ENCODE data around the gene DNAH10. TPM values are rescaled to one million over a fixed set of nuclear protein-coding genes. Genes with fewer than 3 reads are reported as not detected.

DNAH10 gene
- total and polyA plus RNA-seq, 2 of the 13 experiments (the other 11 are each of a cell fraction or from before 2014, with no cell fraction given): 0.01 to 0.02 TPM

GRCh38 chr12:123914726-123915333 lies 152.7 kb downstream of the DNAH10 start:
- H3K27ac ChIP-seq (ENCODE audit: extremely low read length, insufficient read depth, low read length): no peak overlapping the region
- no peak overlapping the region for H3K4me2 ChIP-seq (ENCODE audit: low read depth, low read length)
- peaks cover 0 to 21% of the 10 kb centered on the region in 2 experiments; a peak in 2 of 5 replicates for H3K27me3 ChIP-seq (ENCODE audit: control insufficient read depth in 1 of 2, insufficient read depth in 2 of 2, low read length in 2 of 2)
- intact Hi-C loops (cut with micrococcal nuclease; ENCODE audit: unreplicated experiment) (no loop called here), in situ Hi-C loops (cut with HindIII; ENCODE audit: extremely low pct_ligation_motif_present, low pct_unique_long_range_greater_than_20kb) (no loop called here)
- H2AFZ ChIP-seq (ENCODE audit: low read length): no peak overlapping the region
- H3K79me2 ChIP-seq (ENCODE audit: insufficient read depth, low read length): no peaks in the 10 kb centered on the region
- H3K36me3 ChIP-seq (replicated peaks in 1 of 2; ENCODE audit: control insufficient read depth in 1 of 2, insufficient read depth in 2 of 2, low read length in 2 of 2): no peaks in the 10 kb centered on the region
- no peak overlapping the region for H3K9ac ChIP-seq (ENCODE audit: insufficient read depth, low read depth, low read length)
- H3K4me1 ChIP-seq (ENCODE audit: insufficient read depth, low read length): no peaks in the 10 kb centered on the region
- H3K9me3 ChIP-seq (ENCODE audit: low read length): no peaks in the 10 kb centered on the region
- no peak for ATAC-seq
- H3K4me3 ChIP-seq (replicated peaks in 1 of 3; ENCODE audit: insufficient read depth in 1 of 3, low read depth in 2 of 3, low read length in 3 of 3): no peak overlapping the region
- ChIA-PET POLR2A (no interaction called here), CTCF (ENCODE audit: low intra/inter-chr PET ratio, low total read pairs) (no interaction called here)
- WGBS (ENCODE audit: low lambda C conversion rate): 42% methylated on average over 14 of the region's 20 CpGs
- no peak for FAIRE-seq
- TF ChIP-seq XBP1 (CRISPR knock-in tag; IDR thresholded peaks at IDR 0.05): no peak
- no peak for TF ChIP-seq HMG20B (CRISPR knock-in tag; conservative IDR thresholded peaks at IDR 0.05)
- no peak for TF ChIP-seq DNMT3B (CRISPR knock-in tag; conservative IDR thresholded peaks at IDR 0.05)
- TF ChIP-seq KLF9 (CRISPR knock-in tag; IDR thresholded peaks at IDR 0.05; ENCODE audit: low read depth): no peak
- TF ChIP-seq EHMT2 (IDR thresholded peaks at IDR 0.05; ENCODE audit: borderline replicate concordance, low read depth, low read length): no peak
- BruUV-seq (replicated peaks): no TSS peak
- no peaks in the 10 kb centered on the region for H4K20me1 ChIP-seq (ENCODE audit: insufficient read depth, low read length)
- DNase-seq (ENCODE audit: low spot score): no peak

DNA sequence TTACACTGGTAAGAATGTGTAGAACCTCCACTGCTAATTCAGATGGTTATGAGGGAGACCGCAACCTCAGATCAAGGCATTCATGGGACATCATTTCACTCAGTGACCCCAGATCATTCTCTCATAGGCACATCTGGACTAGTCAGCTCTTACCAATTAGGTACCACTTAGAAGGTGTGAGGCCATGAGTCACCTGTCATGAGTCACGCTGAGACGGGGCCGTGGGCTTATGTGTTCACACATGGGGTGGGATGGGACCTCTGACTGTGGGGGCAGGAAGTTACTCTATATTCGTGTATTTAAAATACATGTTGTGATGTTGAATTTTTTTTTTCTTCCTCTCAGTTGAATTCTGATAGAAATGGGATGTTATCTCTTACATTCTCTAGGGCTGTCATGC lies 154.6 kb downstream of the DNAH10 start:
- in situ Hi-C loops (cut with HindIII; ENCODE audit: extremely low pct_ligation_motif_present, low pct_unique_long_range_greater_than_20kb) (no loop called here), intact Hi-C loops (cut with micrococcal nuclease; ENCODE audit: unreplicated experiment) (no loop called here)
- TF ChIP-seq WIZ (CRISPR knock-in tag; IDR thresholded peaks at IDR 0.05): no peak
- no peak for TF ChIP-seq KLF11 (CRISPR knock-in tag; IDR thresholded peaks at IDR 0.05)
- no peak for TF ChIP-seq ZNF784 (CRISPR knock-in tag; IDR thresholded peaks at IDR 0.05; ENCODE audit: borderline replicate concordance)
- no peak for TF ChIP-seq ZNF703 (CRISPR knock-in tag; IDR thresholded peaks at IDR 0.05; ENCODE audit: borderline replicate concordance)
- no peak for TF ChIP-seq ZNF30 (CRISPR knock-in tag; IDR thresholded peaks at IDR 0.05)
- TF ChIP-seq ZNF260 (CRISPR knock-in tag; IDR thresholded peaks at IDR 0.05; ENCODE audit: borderline replicate concordance, low read depth): no peak
- no peak for TF ChIP-seq PHF8 (CRISPR knock-in tag; IDR thresholded peaks at IDR 0.05)
- TF ChIP-seq ZNF468 (CRISPR knock-in tag; IDR thresholded peaks at IDR 0.05): no peak
- no peak for TF ChIP-seq PAX8 (CRISPR knock-in tag; IDR thresholded peaks at IDR 0.05; ENCODE audit: borderline replicate concordance)
- TF ChIP-seq ARID2 (CRISPR knock-in tag; IDR thresholded peaks at IDR 0.05; ENCODE audit: borderline replicate concordance): no peak
- Histone ChIP-seq H2AFZ (ENCODE audit: low read length) (no peak overlapping the region), H4K20me1 (ENCODE audit: insufficient read depth, low read length) (no peaks in the 10 kb centered on the region), H3K79me2 (ENCODE audit: insufficient read depth, low read length) (no peaks in the 10 kb centered on the region), H3K9ac (ENCODE audit: insufficient read depth, low read depth, low read length) (no peak overlapping the region), H3K27me3 (ENCODE audit: control insufficient read depth in 1 of 2, insufficient read depth in 2 of 2, low read length in 2 of 2) (peaks cover 0 to 21% of the 10 kb centered on the region in 2 experiments; a peak in 2 of 5 replicates), H3K4me1 (ENCODE audit: insufficient read depth, low read length) (no peaks in the 10 kb centered on the region), H3K4me3 (replicated peaks in 1 of 3; ENCODE audit: insufficient read depth in 1 of 3, low read depth in 2 of 3, low read length in 3 of 3) (no peak overlapping the region), H3K4me2 (ENCODE audit: low read depth, low read length) (no peak overlapping the region), H3K27ac (ENCODE audit: extremely low read length, insufficient read depth, low read length) (no peak overlapping the region), H3K9me3 (ENCODE audit: low read length) (no peaks in the 10 kb centered on the region), H3K36me3 (replicated peaks in 1 of 2; ENCODE audit: control insufficient read depth in 1 of 2, insufficient read depth in 2 of 2, low read length in 2 of 2) (no peaks in the 10 kb centered on the region)
- no peak for ATAC-seq
- FAIRE-seq: no peak
- WGBS (ENCODE audit: low lambda C conversion rate): 29% methylated on average over 5 of the region's 5 CpGs
- CTCF ChIA-PET (ENCODE audit: low intra/inter-chr PET ratio, low total read pairs): no interaction called here
- no TSS peak for BruUV-seq (replicated peaks)
- POLR2A ChIA-PET: no interaction called here
- DNase-seq (ENCODE audit: low spot score): no peak
